OCI-LY7 (cell line): ENCODE measurements around the gene KLHL8.

Experiments used
- CTCF ChIP-seq: fragments of 200-600 bp; sonication (generic); conservative IDR thresholded peaks from 2 replicates; pipeline ENCODE4 v1.5.1; 2014; ENCODE audit warnings: mild to moderate bottlenecking, antibody characterized with exemption, low read length, moderate library complexity, mixed read lengths
- EZH2phosphoT487 ChIP-seq: fragments of 200-600 bp; sonication (generic); IDR thresholded peaks from 2 replicates; pipeline ENCODE4 v1.6.1; 2018; ENCODE audit warnings: low read depth, borderline replicate concordance, mild to moderate bottlenecking, mixed run types, antibody characterized with exemption, low read length, moderate library complexity, mixed read lengths

GRCh38 chr4:87241336-87241735 lies 20.9 kb upstream of the KLHL8 start:
- no peak for TF ChIP-seq CTCF
- no peak for TF ChIP-seq EZH2phosphoT487
